HG03571 (cell line): ENCODE measurements around the gene GOLT1B.
"Not testable (repeated sequence)": the region's sequence is repeated elsewhere in the genome, so short reads cannot be mapped to it uniquely, and the experiment has no call there.

ENCODE experiments used
- ATAC-seq: cut with Tn5 transposase; IDR thresholded peaks from one replicate; pipeline ENCODE4 v1.9.1; 2021; ENCODE audit not compliant: unreplicated experiment

GOLT1B gene

GRCh38 chr12:21501258-21502163 is at the start of gene GOLT1B, which contains the start of gene RECQL:
Gene GOLT1B, plus strand, starts transcription at chr12:21501789. Its CDS starts 135 bp downstream, at chr12:21501924.
Gene RECQL, minus strand, starts transcription at chr12:21501635. Its CDS starts 2,065 bp downstream, at chr12:21499570.
- ATAC-seq = peak; percentile 98

- peak; percentile 79 for ATAC-seq
Measured at GRCh38 chr12:21453312-21453852, 48.2 kb upstream of the GOLT1B start.

- ATAC-seq = no peak
Measured at GRCh38 chr12:21456291-21456780, 45.3 kb upstream of the GOLT1B start.

GRCh38 chr12:21459474-21459873 is 42.1 kb upstream of the GOLT1B start:
- no peak for ATAC-seq

GRCh38 chr12:21467334-21467733 is 34.3 kb upstream of the GOLT1B start:
- not testable (repeated sequence) for ATAC-seq

- ATAC-seq = no peak
Measured at GRCh38 chr12:21471294-21471693, 30.3 kb upstream of the GOLT1B start.

GRCh38 chr12:21472197-21472823 is 29.3 kb upstream of the GOLT1B start:
- ATAC-seq = no peak

GRCh38 chr12:21475552-21475951 is 26.0 kb upstream of the GOLT1B start:
- ATAC-seq = no peak

- no peak for ATAC-seq
Measured at GRCh38 chr12:21476949-21477348, 24.6 kb upstream of the GOLT1B start.

GRCh38 chr12:21478756-21479455 is 22.7 kb upstream of the GOLT1B start:
- ATAC-seq = no peak

- ATAC-seq = no peak
Measured at GRCh38 chr12:21483531-21483930, 18.1 kb upstream of the GOLT1B start.

GRCh38 chr12:21485998-21486397 is 15.6 kb upstream of the GOLT1B start:
- ATAC-seq = no peak

GRCh38 chr12:21499765-21500164 is 1.8 kb upstream of the GOLT1B start:
- no peak for ATAC-seq

- peak; percentile 2 for ATAC-seq
Measured at GRCh38 chr12:21500786-21501257, 767 bp upstream of the GOLT1B start.

- ATAC-seq = no peak
Measured at GRCh38 chr12:21502164-21502496, 541 bp downstream of the GOLT1B start.

GRCh38 chr12:21502872-21503271 is 1.3 kb downstream of the GOLT1B start:
- ATAC-seq = no peak

GRCh38 chr12:21505888-21506287 is 4.3 kb downstream of the GOLT1B start:
- no peak for ATAC-seq

- ATAC-seq = no peak
Measured at GRCh38 chr12:21507849-21508248, 6.3 kb downstream of the GOLT1B start.

- ATAC-seq = peak; percentile 85
Measured at GRCh38 chr12:21509768-21510167, 8.2 kb downstream of the GOLT1B start.

GRCh38 chr12:21516281-21516680 is 14.7 kb downstream of the GOLT1B start:
- no peak for ATAC-seq

- no peak for ATAC-seq
Measured at GRCh38 chr12:21518451-21518850, 16.9 kb downstream of the GOLT1B start.
